Activated CD8-positive, alpha-beta memory T cell treated with anti-CD3 and anti-CD28 coated beads, Interleukin-2, amount 50 U/mL, for 1 hour (primary cell): ENCODE data around the gene PALB2.
A peak's percentile ranks its signal among the peaks of the same experiment; 100 is the strongest.

ENCODE experiments used
- DNase-seq: peaks from one replicate; pipeline ENCODE4 v3.0.0-alpha.2; 2020; ENCODE audit errors: extremely low read depth

Gene PALB2

GRCh38 chr16:23640931-23641765 lies at the start of gene PALB2, which contains the start of gene DCTN5:
PALB2 (minus strand) TSS chr16:23641310; CDS start chr16:23641157, 153 bp downstream.
DCTN5 (plus strand) TSS chr16:23641466; CDS start chr16:23641543, 77 bp downstream.
- peak; percentile 58 for DNase-seq

- no peak for DNase-seq
Observed at GRCh38 chr16:23689442-23690187, 48.5 kb upstream of the PALB2 start.

GRCh38 chr16:23687034-23687808 lies 46.1 kb upstream of the PALB2 start:
- no peak for DNase-seq

- no peak for DNase-seq
Observed at GRCh38 chr16:23683487-23683886, 42.4 kb upstream of the PALB2 start.

- no peak for DNase-seq
Observed at GRCh38 chr16:23682181-23682580, 41.1 kb upstream of the PALB2 start.

- DNase-seq: no peak
Observed at GRCh38 chr16:23679986-23680336, 38.9 kb upstream of the PALB2 start.

GRCh38 chr16:23679274-23679985 lies 38.3 kb upstream of the PALB2 start:
- DNase-seq: no peak

- DNase-seq: peak; percentile 14
Observed at GRCh38 chr16:23678430-23679273, 37.5 kb upstream of the PALB2 start, which contains the start of gene PLK1. PLK1 (plus strand) TSS chr16:23678889; CDS start chr16:23678933, 44 bp downstream.

- DNase-seq: no peak
Observed at GRCh38 chr16:23676924-23677480, 35.9 kb upstream of the PALB2 start.

- no peak for DNase-seq
Observed at GRCh38 chr16:23673971-23674614, 33.0 kb upstream of the PALB2 start.

- no peak for DNase-seq
Observed at GRCh38 chr16:23670137-23670776, 29.1 kb upstream of the PALB2 start.

- DNase-seq: no peak
Observed at GRCh38 chr16:23668873-23669272, 27.8 kb upstream of the PALB2 start.

GRCh38 chr16:23668225-23668624 lies 27.1 kb upstream of the PALB2 start:
- no peak for DNase-seq

GRCh38 chr16:23667355-23667659 lies 26.2 kb upstream of the PALB2 start:
- DNase-seq: no peak

- no peak for DNase-seq
Observed at GRCh38 chr16:23666571-23667354, 25.7 kb upstream of the PALB2 start.

- no peak for DNase-seq
Observed at GRCh38 chr16:23663918-23664317, 22.8 kb upstream of the PALB2 start.

- no peak for DNase-seq
Observed at GRCh38 chr16:23651943-23652468, 10.9 kb upstream of the PALB2 start.

- DNase-seq: no peak
Observed at GRCh38 chr16:23650674-23651416, 9.7 kb upstream of the PALB2 start.
